GM23248 (cell line): ENCODE measurements around the gene PYCR2. TPM values are rescaled to one million over a fixed set of nuclear protein-coding genes. Genes with fewer than 3 reads are reported as not detected.
A peak's percentile ranks its signal among the peaks of the same experiment; 100 is the strongest.

Experiments
- DNase-seq: peaks from one replicate; pipeline ENCODE4 v3.0.0-alpha.2; 2015
- H2AFZ ChIP-seq: fragments of 200-600 bp; sonication (generic); 2 replicates; pipeline ENCODE4 v1.6.1; 2016; ENCODE audit warnings: antibody characterized with exemption
- H3F3A ChIP-seq: fragments of 200-600 bp; sonication (generic); 2 replicates; pipeline ENCODE4 v1.6.1; 2016; ENCODE audit warnings: mild to moderate bottlenecking, antibody characterized with exemption, mixed run types; ENCODE audit not compliant: insufficient read depth
- H3K27ac ChIP-seq: fragments of 200-600 bp; sonication (generic); 2 replicates; pipeline ENCODE4 v1.5.1; 2016; ENCODE audit warnings: mild to moderate bottlenecking
- H3K27me3 ChIP-seq: fragments of 200-600 bp; sonication (generic); replicated peaks from 2 replicates; pipeline ENCODE4 v1.6.1; 2016; ENCODE audit warnings: mild to moderate bottlenecking; ENCODE audit not compliant: insufficient read depth
- H3K36me3 ChIP-seq: fragments of 200-600 bp; sonication (generic); 2 replicates; pipeline ENCODE4 v1.6.1; 2016; ENCODE audit warnings: low read depth, mild to moderate bottlenecking
- H3K4me1 ChIP-seq: fragments of 200-600 bp; sonication (generic); 2 replicates; pipeline ENCODE4 v1.6.1; 2016; ENCODE audit warnings: mild to moderate bottlenecking; ENCODE audit not compliant: insufficient read depth
- H3K4me2 ChIP-seq: fragments of 200-600 bp; sonication (generic); one replicate; pipeline ENCODE4 v1.6.1; 2016; ENCODE audit warnings: mild to moderate bottlenecking; ENCODE audit not compliant: unreplicated experiment
- H3K4me3 ChIP-seq: fragments of 200-600 bp; sonication (generic); 2 replicates; pipeline ENCODE4 v1.5.1; 2016; ENCODE audit warnings: mild to moderate bottlenecking
- H3K79me2 ChIP-seq: fragments of 200-600 bp; sonication (generic); 2 replicates; pipeline ENCODE4 v1.6.1; 2016; ENCODE audit warnings: mild to moderate bottlenecking; ENCODE audit not compliant: insufficient read depth
- H3K9ac ChIP-seq: fragments of 200-600 bp; sonication (generic); 2 replicates; pipeline ENCODE4 v1.6.1; 2016; ENCODE audit warnings: mild to moderate bottlenecking
- H3K9me2 ChIP-seq: fragments of 200-600 bp; sonication (generic); 2 replicates; pipeline ENCODE4 v1.6.1; 2016; ENCODE audit warnings: mixed run types, mild to moderate bottlenecking, moderate library complexity; ENCODE audit not compliant: insufficient read depth
- H3K9me3 ChIP-seq: fragments of 200-600 bp; sonication (generic); one replicate; pipeline ENCODE4 v1.6.1; 2017; ENCODE audit warnings: low read depth
- H4K20me1 ChIP-seq: fragments of 200-600 bp; sonication (generic); 2 replicates; pipeline ENCODE4 v1.6.0; 2016; ENCODE audit not compliant: insufficient read depth
- EZH2 ChIP-seq: fragments of 200-600 bp; sonication (generic); IDR thresholded peaks from 2 replicates; pipeline ENCODE4 v1.6.1; 2018; ENCODE audit warnings: antibody characterized with exemption, mild to moderate bottlenecking; ENCODE audit not compliant: insufficient read depth, poor library complexity, severe bottlenecking
- EZH2phosphoT487 ChIP-seq: fragments of 200-600 bp; sonication (generic); IDR thresholded peaks from 2 replicates; pipeline ENCODE4 v1.6.1; 2018; ENCODE audit warnings: antibody characterized with exemption, moderate library complexity, mild to moderate bottlenecking, low read depth; ENCODE audit not compliant: insufficient read depth
- WGBS, 2 experiments: methylation state at CpG; one replicate each; pipeline ENCODE4 v1.1.6; 2015 to 2017; ENCODE audit warnings: low lambda C conversion rate in 2 of 2, low coverage in 1 of 2; ENCODE audit errors: missing lambda C conversion rate in 2 of 2; 5-methylcytosine and 5-hydroxymethylcytosine counted together
- in situ Hi-C: fragments of 300-500 bp; cut with MboI; formaldehyde crosslinking; loops from 2 replicates; pipeline ENCODE4 v1.15.0; 2020
- polyA plus RNA-seq: library from polyadenylated mRNA; unstranded; fragments of >200 nt; fragmentation: Nextera tagmentation; extraction: Ambion mirVana; gene quantifications from 2 replicates; pipeline ENCODE4 v1.2.1, GENCODE V29; 2016
- total RNA-seq: library from RNA; depleted of rRNA; stranded (reverse); fragments of >200 nt; shearing (Covaris generic); gene quantifications from 2 replicates; pipeline ENCODE4 v1.2.3, GENCODE V29; 2014

PYCR2 gene
- total and polyA plus RNA-seq, 2 experiments from 2014 or later, result 55.5 to 59.1 TPM

- H2AFZ ChIP-seq, result no peak overlapping the region
- H3K79me2 ChIP-seq, result peaks cover 3% of the 10 kb centered on the region
- no peak for DNase-seq
- H3K4me3 ChIP-seq, result no peak overlapping the region
- no peak overlapping the region for H3K4me2 ChIP-seq
- in situ Hi-C loops, result no loop called here
- H3K27ac ChIP-seq, result no peak overlapping the region
- H3K9me2 ChIP-seq, result no peaks in the 10 kb centered on the region
- 0 out of 2 replicates have a peak, but pooled peaks cover 2% of the 10 kb centered on the region for H3K36me3 ChIP-seq
- no peaks in the 10 kb centered on the region for H3K9me3 ChIP-seq
- H3F3A ChIP-seq, result no peaks in the 10 kb centered on the region
- H3K27me3 ChIP-seq, result no peaks in the 10 kb centered on the region
- H3K4me1 ChIP-seq, result no peaks in the 10 kb centered on the region
- H4K20me1 ChIP-seq, result no peaks in the 10 kb centered on the region; the same call in 1 of the 2 replicates
- 88 to 90% methylated on average over 12 of the region's 12 CpGs for WGBS, 2 experiments
- no peak for TF ChIP-seq EZH2phosphoT487
- no peak for TF ChIP-seq EZH2
- no peak overlapping the region for H3K9ac ChIP-seq
Observed at GRCh38 chr1:225875044-225875815, 48.8 kb downstream of the PYCR2 start.

GRCh38 chr1:225874431-225874830 lies 49.6 kb downstream of the PYCR2 start:
- H3K27ac ChIP-seq, result no peak overlapping the region
- no peak overlapping the region for H2AFZ ChIP-seq
- no peaks in the 10 kb centered on the region for H3K9me3 ChIP-seq
- in situ Hi-C loops, result no loop called here
- WGBS, 2 experiments, result 92 to 94% methylated on average over 11 of the region's 11 CpGs
- no peaks in the 10 kb centered on the region for H3F3A ChIP-seq
- H3K4me3 ChIP-seq, result no peak overlapping the region
- H3K27me3 ChIP-seq, result no peaks in the 10 kb centered on the region
- no peaks in the 10 kb centered on the region for H3K4me1 ChIP-seq
- no peak for DNase-seq
- H3K9me2 ChIP-seq, result no peaks in the 10 kb centered on the region
- H3K9ac ChIP-seq, result no peak overlapping the region
- 0 out of 2 replicates have a peak, but pooled peaks cover 2% of the 10 kb centered on the region for H3K36me3 ChIP-seq
- H3K79me2 ChIP-seq, result no peaks in the 10 kb centered on the region; the same call in 1 of the 2 replicates
- H4K20me1 ChIP-seq, result no peaks in the 10 kb centered on the region; the same call in 1 of the 2 replicates
- H3K4me2 ChIP-seq, result no peak overlapping the region
- TF ChIP-seq EZH2phosphoT487 (no peak), EZH2 (no peak)

GRCh38 chr1:225873281-225873850 lies 50.7 kb downstream of the PYCR2 start:
- H3K4me3 ChIP-seq, result no peak overlapping the region
- H3K79me2 ChIP-seq, result no peaks in the 10 kb centered on the region; the same call in 1 of the 2 replicates
- no peak overlapping the region for H3K27ac ChIP-seq
- no peaks in the 10 kb centered on the region for H3K9me3 ChIP-seq
- no peak for DNase-seq
- no peaks in the 10 kb centered on the region; the same call in 1 of the 2 replicates for H4K20me1 ChIP-seq
- in situ Hi-C loops, result no loop called here
- TF ChIP-seq EZH2phosphoT487 (no peak), EZH2 (no peak)
- no peaks in the 10 kb centered on the region for H3F3A ChIP-seq
- no peaks in the 10 kb centered on the region for H3K9me2 ChIP-seq
- H3K4me1 ChIP-seq, result no peaks in the 10 kb centered on the region
- H3K4me2 ChIP-seq, result no peak overlapping the region
- H3K36me3 ChIP-seq, result 0 out of 2 replicates have a peak, but pooled peaks cover 2% of the 10 kb centered on the region
- 85% methylated on average over 10 of the region's 10 CpGs for WGBS, 2 experiments
- H2AFZ ChIP-seq, result no peak overlapping the region
- no peaks in the 10 kb centered on the region for H3K27me3 ChIP-seq
- H3K9ac ChIP-seq, result no peak overlapping the region

- H2AFZ ChIP-seq, result no peak overlapping the region
- no peaks in the 10 kb centered on the region; the same call in 1 of the 2 replicates for H4K20me1 ChIP-seq
- H3K36me3 ChIP-seq, result peaks cover 2% of the 10 kb centered on the region; the same call in 1 of the 2 replicates
- no peak overlapping the region for H3K9ac ChIP-seq
- H3F3A ChIP-seq, result no peaks in the 10 kb centered on the region
- in situ Hi-C loops, result no loop called here
- 62% methylated on average over 3 of the region's 3 CpGs for WGBS, 2 experiments
- no peak for TF ChIP-seq EZH2phosphoT487
- no peak for TF ChIP-seq EZH2
- no peak overlapping the region for H3K4me2 ChIP-seq
- no peaks in the 10 kb centered on the region for H3K4me1 ChIP-seq
- H3K27me3 ChIP-seq, result no peaks in the 10 kb centered on the region
- H3K9me3 ChIP-seq, result no peaks in the 10 kb centered on the region
- H3K27ac ChIP-seq, result no peak overlapping the region
- DNase-seq, result peak; percentile 36
- no peaks in the 10 kb centered on the region for H3K79me2 ChIP-seq
- H3K9me2 ChIP-seq, result no peaks in the 10 kb centered on the region
- no peak overlapping the region for H3K4me3 ChIP-seq
Observed at GRCh38 chr1:225872075-225872430, 52.0 kb downstream of the PYCR2 start.
